AG04449 (cell line): Measurements from ENCODE around the gene ALPI.

Experiments used
- CTCF ChIA-PET: fragments of 350-600 bp; formaldehyde crosslinking; extraction: SDS; loops from one replicate; lab custom pipeline; 2021; ENCODE audit warnings: antibody characterized with exemption; lab: Yijun Ruan, JAX
- POLR2A ChIA-PET: fragments of 400-600, 350-600 bp; formaldehyde crosslinking; extraction: SDS; loops from one replicate; lab custom pipeline; 2020; ENCODE audit warnings: antibody characterized with exemption, inconsistent platforms; lab: Yijun Ruan, JAX
- DNase-seq: peaks from one replicate; pipeline ENCODE4 v3.0.0-alpha.2; 2010; ENCODE audit warnings: low read depth, low spot score
- H3K4me3 ChIP-seq: 2 replicates; pipeline ENCODE4 v1.5.1; 2011; ENCODE audit warnings: low read depth, mild to moderate bottlenecking, control low read depth, low read length
- CTCF ChIP-seq: IDR thresholded peaks from one replicate; pipeline ENCODE4 v1.5.1; 2011; ENCODE audit warnings: mild to moderate bottlenecking, moderate library complexity, low read length, control low read depth, inconsistent platforms; ENCODE audit not compliant: insufficient read depth; ENCODE audit errors: missing control alignments

The ALPI gene

DNA sequence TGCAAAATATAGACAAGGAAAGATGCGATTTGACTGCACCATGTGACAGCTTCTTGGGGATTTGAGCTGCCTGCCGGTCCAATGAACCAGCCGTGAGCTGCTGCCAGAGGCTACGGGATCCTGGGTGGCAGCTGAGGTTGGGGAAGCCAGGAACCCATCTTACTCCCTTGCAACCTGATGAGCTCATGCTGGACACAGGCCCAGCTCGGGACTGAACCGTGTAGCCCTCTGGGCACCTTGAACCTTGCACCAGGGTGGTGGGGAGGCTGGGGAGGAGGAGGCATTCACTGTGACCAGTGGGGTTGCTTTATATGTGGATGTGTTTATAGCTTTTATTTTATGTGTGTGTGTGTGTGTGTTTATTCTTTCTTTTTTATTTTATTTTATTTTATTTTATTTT, 9.1 kb downstream of the ALPI start:
- no peak overlapping the region for H3K4me3 ChIP-seq
- no peak for TF ChIP-seq CTCF
- ChIA-PET CTCF (interaction anchor here (1.5 to 3.0 kb wide), 2 partner anchors 18 to 26 kb away, joined by 6 to 13 read pairs; no protein-coding TSS in a partner anchor), POLR2A (no interaction called here)
- DNase-seq = no peak

- no peak for DNase-seq
- H3K4me3 ChIP-seq = no peak overlapping the region
- ChIA-PET POLR2A (no interaction called here), CTCF (interaction anchor here (0.7 to 3.0 kb wide), 2 partner anchors 19 to 22 kb away, joined by 3 to 13 read pairs; no protein-coding TSS in a partner anchor)
- no peak for TF ChIP-seq CTCF
Measured at GRCh38 chr2:232466221-232466620, 10.3 kb downstream of the ALPI start.

- CTCF ChIA-PET = interaction anchor here (1.2 kb wide), 1 partner anchor 46 kb away, joined by 3 read pairs; no protein-coding TSS in a partner anchor
- H3K4me3 ChIP-seq = no peak overlapping the region
- no peak for TF ChIP-seq CTCF
- POLR2A ChIA-PET = no interaction called here
- no peak for DNase-seq
Measured at GRCh38 chr2:232473467-232473890, 17.5 kb downstream of the ALPI start.

- DNase-seq = no peak
- H3K4me3 ChIP-seq = no peak overlapping the region
- ChIA-PET CTCF (interaction anchor here (1.2 to 1.5 kb wide), 2 partner anchors 15 to 46 kb away, joined by 3 to 4 read pairs; no protein-coding TSS in a partner anchor), POLR2A (no interaction called here)
- TF ChIP-seq CTCF = no peak
Measured at GRCh38 chr2:232476045-232476444, 20.1 kb downstream of the ALPI start.

GRCh38 chr2:232476791-232477190, 20.8 kb downstream of the ALPI start:
- no peak for TF ChIP-seq CTCF
- no peak for DNase-seq
- POLR2A ChIA-PET = no interaction called here
- CTCF ChIA-PET = interaction anchor here (1.5 kb wide), 1 partner anchor 45 kb away, joined by 4 read pairs; no protein-coding TSS in a partner anchor
- H3K4me3 ChIP-seq = no peak overlapping the region

DNA sequence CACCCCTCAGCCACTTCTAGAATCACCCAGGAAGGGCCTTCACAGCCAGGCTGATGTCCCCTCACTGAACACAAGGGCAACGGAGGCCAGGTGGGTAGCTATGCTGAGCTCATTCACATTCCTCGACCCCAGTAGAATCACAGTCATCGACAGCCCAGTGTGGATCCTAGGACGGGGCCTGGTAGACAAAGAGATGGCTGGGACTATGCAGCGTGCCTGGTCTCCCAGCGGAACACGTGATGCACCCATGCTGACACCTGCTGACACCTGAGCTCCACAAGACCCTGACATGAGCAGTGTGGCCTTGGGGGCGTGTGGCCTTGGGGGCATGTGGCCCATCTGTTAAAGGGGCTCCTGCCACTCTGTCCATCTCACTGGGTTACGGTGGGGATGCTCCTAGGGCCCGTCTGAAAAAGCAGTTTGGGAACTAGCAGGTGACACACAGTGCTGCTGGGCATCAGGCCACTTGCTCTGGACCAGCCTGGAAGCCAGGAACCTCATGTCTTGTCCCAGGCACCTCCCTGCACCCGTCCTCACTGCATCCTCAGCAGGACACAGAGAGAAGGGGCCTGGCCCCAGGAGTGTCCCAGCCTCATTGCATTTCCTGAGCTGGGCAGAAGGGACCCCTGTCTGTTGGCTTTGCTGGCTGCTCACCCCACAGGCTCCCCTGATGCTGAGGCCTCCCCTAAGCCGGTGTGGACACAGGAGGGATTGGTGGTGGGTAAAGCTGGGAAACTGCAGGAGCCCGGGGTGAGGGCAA, 22.0 kb downstream of the ALPI start:
- H3K4me3 ChIP-seq = no peak overlapping the region
- TF ChIP-seq CTCF = no peak
- DNase-seq = no peak
- POLR2A ChIA-PET = no interaction called here
- CTCF ChIA-PET = interaction anchor here (1.5 kb wide), 1 partner anchor 44 kb away, joined by 4 read pairs; no protein-coding TSS in a partner anchor
